Liver (tissue), 3 donors: ENCODE data around the gene TXN.

Source experiments
- CTCF ChIP-seq: fragments of 150-350 bp; IDR thresholded peaks from 2 replicates; pipeline ENCODE4 v1.5.1; 2017; ENCODE audit warnings: improper control_type of control experiment, low read depth, low read length; ENCODE audit not compliant: missing input control
- EGR1 ChIP-seq, 2 donors: IDR thresholded peaks; 2 replicates each; pipeline ENCODE4 v1.6.1; 2016 to 2018; ENCODE audit warnings: antibody characterized with exemption in 2 of 2, low read depth in 2 of 2
- HNF4A ChIP-seq, 2 donors: conservative IDR thresholded peaks; 2 replicates each; pipeline ENCODE4 v1.6.1; 2016; ENCODE audit warnings: antibody characterized with exemption in 2 of 2, mild to moderate bottlenecking in 2 of 2
- HNF4G ChIP-seq: IDR thresholded peaks from 2 replicates; pipeline ENCODE4 v1.6.1; 2016; ENCODE audit warnings: antibody characterized with exemption
- MAX ChIP-seq: IDR thresholded peaks from 2 replicates; pipeline ENCODE4 v1.6.1; 2016; ENCODE audit warnings: antibody characterized with exemption
- REST ChIP-seq: IDR thresholded peaks from 2 replicates; pipeline ENCODE4 v1.6.1; 2016; ENCODE audit warnings: antibody characterized with exemption, mild to moderate bottlenecking
- donor health status: healthy.
- donor health status: healthy.

GRCh38 chr9:110224583-110224982, 31.7 kb downstream of the TXN start:
- TF ChIP-seq CTCF (no peak), REST (no peak), HNF4G (no peak), EGR1 (IDR thresholded peaks at IDR 0.05; ENCODE audit: low read depth in 2 of 2) (no peak), HNF4A (conservative IDR thresholded peaks at IDR 0.05) (no peak), MAX (no peak)
